Stimulated activated memory B cell treated with anti-CD40 and anti-IgM and Interleukin-4, amounts not matched to agents 10 μg/mL and 1 μg/mL and 100 μg/mL, for 72 hours (primary cell): ENCODE data around the gene CAMK1D.
A peak's percentile ranks its signal among the peaks of the same experiment; 100 is the strongest.

Experiments used
- ATAC-seq: fragments of 150-1000 bp; cut with Tn5 transposase; 2 replicates; pipeline ENCODE4 v1.10.0; 2021
- H3K27ac Mint-ChIP-seq: one replicate; pipeline ENCODE4 v1.8.0; 2022; ENCODE audit warnings: mild to moderate bottlenecking, mixed read lengths
- H3K27me3 Mint-ChIP-seq: one replicate; pipeline ENCODE4 v1.8.0; 2022; ENCODE audit warnings: mixed read lengths
- H3K36me3 Mint-ChIP-seq: one replicate; pipeline ENCODE4 v1.8.0; 2022; ENCODE audit warnings: mixed read lengths
- H3K4me1 Mint-ChIP-seq: one replicate; pipeline ENCODE4 v1.8.0; 2022; ENCODE audit warnings: mixed read lengths
- H3K4me3 Mint-ChIP-seq: one replicate; pipeline ENCODE4 v1.8.0; 2022; ENCODE audit warnings: mild to moderate bottlenecking, moderate library complexity, mixed read lengths
- H3K9me3 Mint-ChIP-seq: one replicate; pipeline ENCODE4 v1.8.0; 2022; ENCODE audit warnings: mixed read lengths

The CAMK1D gene

DNA sequence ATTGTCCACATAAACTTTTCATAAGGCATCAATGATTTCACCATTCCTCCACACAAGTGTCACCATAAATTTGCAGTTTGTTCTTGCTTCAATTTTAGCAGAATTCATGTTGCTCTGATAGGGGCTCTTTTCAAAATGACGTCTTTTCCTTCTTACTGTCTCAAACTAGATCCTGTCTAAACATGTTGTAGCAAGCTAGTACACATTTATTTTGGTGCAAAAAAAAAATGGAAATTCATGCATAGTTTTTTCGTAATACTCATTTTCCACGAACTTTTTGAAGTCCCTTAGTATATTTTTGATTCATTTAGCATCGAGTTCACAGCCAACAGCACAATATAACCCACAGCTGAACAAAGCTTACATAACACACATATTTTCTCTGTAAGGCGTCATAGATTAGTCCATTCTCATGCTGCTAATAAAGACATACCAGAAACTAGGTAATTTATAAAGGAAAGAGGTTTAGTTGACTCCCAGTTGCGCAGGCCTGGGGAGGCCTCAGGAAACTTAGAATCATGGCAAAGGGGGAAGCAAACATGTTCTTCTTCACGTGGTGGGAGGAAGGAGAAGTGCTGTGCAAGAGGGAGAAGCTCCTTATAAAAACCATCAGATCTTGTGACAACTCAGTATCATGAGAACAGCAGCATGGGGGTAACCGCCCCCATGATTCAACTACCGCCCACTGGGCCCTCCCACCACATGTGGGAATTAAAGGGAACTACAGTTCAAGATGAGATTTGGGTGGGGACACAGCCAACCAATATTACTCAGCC is 350.6 kb downstream of the CAMK1D start:
- Mint-ChIP-seq H3K4me3 (no peak overlapping the region), H3K9me3 (no peaks in the 10 kb centered on the region), H3K27me3 (no peaks in the 10 kb centered on the region), H3K27ac (peak overlapping the region; percentile 42), H3K4me1 (peaks cover 31% of the 10 kb centered on the region), H3K36me3 (peaks cover 37% of the 10 kb centered on the region)
- ATAC-seq = no peak

DNA sequence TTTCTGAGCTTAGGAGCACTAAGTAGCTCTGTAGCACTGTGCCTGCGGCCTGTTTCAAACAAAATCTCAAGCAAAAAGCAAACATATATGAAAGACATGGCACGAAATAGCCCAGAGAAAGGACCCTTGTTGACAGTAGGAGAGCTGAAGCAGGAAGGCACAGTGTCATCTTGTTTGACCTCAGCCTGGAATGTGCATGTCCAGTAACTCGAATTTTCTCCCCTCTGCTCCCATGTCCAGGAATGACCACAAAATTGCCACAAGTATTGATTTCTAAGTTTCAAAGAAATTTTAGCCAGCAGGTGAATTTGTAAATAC is 351.2 kb downstream of the CAMK1D start:
- H3K4me1 Mint-ChIP-seq = peaks cover 33% of the 10 kb centered on the region
- peak overlapping the region; percentile 42 for H3K27ac Mint-ChIP-seq
- no peak overlapping the region for H3K4me3 Mint-ChIP-seq
- H3K9me3 Mint-ChIP-seq = no peaks in the 10 kb centered on the region
- no peaks in the 10 kb centered on the region for H3K27me3 Mint-ChIP-seq
- ATAC-seq = no peak
- peaks cover 37% of the 10 kb centered on the region for H3K36me3 Mint-ChIP-seq

DNA sequence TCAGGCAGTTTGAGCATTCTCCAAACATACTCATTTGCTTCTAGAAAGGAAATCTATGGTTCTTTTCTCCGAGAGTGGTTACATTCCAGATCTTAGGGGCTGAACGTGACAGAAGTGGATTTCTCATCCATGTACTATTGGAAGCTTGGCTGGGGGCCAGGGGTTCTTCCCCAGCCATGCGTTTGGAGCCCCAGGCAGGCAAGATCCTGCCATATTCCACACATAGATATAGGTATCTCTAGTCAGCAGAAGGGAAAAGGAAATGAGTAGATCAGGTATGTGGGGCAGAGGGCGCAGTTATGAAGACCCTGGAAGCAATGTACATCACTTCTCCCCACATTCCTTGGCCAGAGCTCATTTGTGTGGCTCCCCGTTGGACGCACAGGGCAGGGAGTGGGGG is 352.3 kb downstream of the CAMK1D start:
- Mint-ChIP-seq H3K4me1 (peaks cover 41% of the 10 kb centered on the region), H3K27ac (peak overlapping the region; percentile 56), H3K4me3 (no peak overlapping the region)

DNA sequence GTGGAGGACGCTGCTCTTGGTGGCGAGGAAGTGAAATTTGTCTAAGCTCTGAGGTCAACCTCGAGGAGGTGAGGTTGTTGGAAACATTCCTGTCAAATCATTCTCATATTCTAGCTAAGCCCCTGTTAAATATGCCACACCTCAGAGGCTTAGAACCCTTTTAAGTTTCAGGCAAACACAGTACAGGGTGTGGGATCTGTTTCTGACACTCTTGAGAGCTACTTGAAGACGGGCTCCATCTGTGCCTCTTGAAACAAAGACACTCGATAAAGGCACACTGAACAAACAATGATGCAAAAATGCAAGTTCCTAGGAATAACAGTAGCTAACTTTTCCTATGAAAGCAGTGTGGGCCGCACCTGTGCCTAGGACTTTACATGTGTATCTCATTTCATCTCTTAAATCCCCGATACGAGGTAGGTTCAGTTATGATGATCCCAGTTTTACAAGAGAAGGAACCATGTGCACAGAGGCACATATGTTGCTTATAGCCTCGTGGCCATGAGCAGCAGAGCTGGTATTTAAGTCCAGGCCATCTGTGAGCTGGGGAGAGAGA is 352.9 kb downstream of the CAMK1D start:
- Mint-ChIP-seq H3K27me3 (no peaks in the 10 kb centered on the region), H3K9me3 (no peaks in the 10 kb centered on the region), H3K4me1 (peaks cover 47% of the 10 kb centered on the region), H3K27ac (peak overlapping the region; percentile 56), H3K4me3 (no peak overlapping the region), H3K36me3 (peaks cover 37% of the 10 kb centered on the region)
- ATAC-seq = no peak

More for the DNA sequence above, 352.3 kb downstream of the CAMK1D start:
- no peak for ATAC-seq
- Mint-ChIP-seq H3K9me3 (no peaks in the 10 kb centered on the region), H3K27me3 (no peaks in the 10 kb centered on the region), H3K36me3 (peaks cover 37% of the 10 kb centered on the region)

DNA sequence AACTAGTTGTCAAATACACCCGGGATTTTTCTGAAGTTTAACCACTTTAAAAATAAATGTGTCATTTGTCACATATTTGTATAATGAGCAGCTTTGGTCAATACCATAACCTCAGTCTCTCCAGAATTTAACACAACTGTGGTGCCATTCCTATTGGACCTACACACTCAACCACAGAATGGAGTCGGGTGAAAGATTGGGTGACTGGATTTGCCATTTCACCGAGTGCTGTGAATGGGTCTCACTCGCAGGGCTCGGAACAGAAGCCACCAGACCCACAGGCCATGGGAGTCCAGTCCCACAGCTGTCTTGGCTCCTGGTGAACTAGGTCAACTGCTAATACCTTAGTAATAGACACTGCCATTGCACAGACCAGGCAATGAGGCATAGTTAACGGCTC is 353.8 kb downstream of the CAMK1D start:
- H3K9me3 Mint-ChIP-seq = no peaks in the 10 kb centered on the region
- H3K4me3 Mint-ChIP-seq = no peak overlapping the region
- H3K36me3 Mint-ChIP-seq = peaks cover 29% of the 10 kb centered on the region
- no peak overlapping the region for H3K27ac Mint-ChIP-seq
- ATAC-seq = no peak
- H3K4me1 Mint-ChIP-seq = peaks cover 46% of the 10 kb centered on the region
- H3K27me3 Mint-ChIP-seq = no peaks in the 10 kb centered on the region

DNA sequence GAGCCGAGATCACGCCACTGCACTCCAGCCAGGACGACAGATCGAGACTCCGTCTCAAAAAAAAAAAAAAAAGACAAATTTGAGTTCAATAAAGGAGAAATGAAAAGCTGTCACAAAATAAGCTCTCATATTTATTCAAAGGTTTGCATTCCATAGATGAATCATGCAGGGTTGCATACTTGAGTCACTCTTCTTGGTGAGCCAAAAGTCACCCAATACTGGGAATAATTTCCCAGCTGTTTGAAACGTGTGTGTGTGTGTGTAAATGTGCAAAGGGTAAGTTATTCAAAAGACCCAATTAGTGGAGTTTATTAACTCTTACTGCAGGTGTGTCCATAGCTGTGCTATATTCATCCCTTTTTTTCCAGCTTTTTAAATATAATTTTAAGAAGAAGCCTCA is 354.5 kb downstream of the CAMK1D start:
- H3K4me1 Mint-ChIP-seq = peaks cover 48% of the 10 kb centered on the region
- H3K9me3 Mint-ChIP-seq = no peaks in the 10 kb centered on the region
- peaks cover 28% of the 10 kb centered on the region for H3K36me3 Mint-ChIP-seq
- H3K4me3 Mint-ChIP-seq = no peak overlapping the region
- no peak for ATAC-seq
- no peak overlapping the region for H3K27ac Mint-ChIP-seq
- no peaks in the 10 kb centered on the region for H3K27me3 Mint-ChIP-seq

DNA sequence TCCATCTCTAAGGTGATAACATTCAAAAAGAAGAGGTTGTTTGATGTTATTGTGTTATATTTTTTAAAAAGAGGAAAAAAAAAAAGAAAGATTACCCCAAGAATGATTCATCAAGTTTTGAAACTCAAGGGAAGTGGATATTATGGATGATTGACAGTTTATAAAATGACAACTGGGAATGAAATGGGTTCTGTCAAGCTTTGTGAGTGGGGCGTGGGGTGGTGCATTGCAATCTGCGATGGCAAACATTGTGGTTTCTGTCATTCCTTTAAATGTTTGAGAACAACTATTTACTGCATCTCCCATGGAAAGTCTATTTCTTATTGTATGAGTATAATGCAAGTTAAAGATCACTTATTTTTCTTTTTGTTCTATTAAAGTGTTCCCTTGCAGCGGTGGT is 355.1 kb downstream of the CAMK1D start:
- ATAC-seq = no peak
- Mint-ChIP-seq H3K4me1 (peaks cover 54% of the 10 kb centered on the region), H3K27me3 (no peaks in the 10 kb centered on the region), H3K36me3 (peaks cover 21% of the 10 kb centered on the region), H3K9me3 (no peaks in the 10 kb centered on the region), H3K27ac (peak overlapping the region; percentile 57), H3K4me3 (no peak overlapping the region)

DNA sequence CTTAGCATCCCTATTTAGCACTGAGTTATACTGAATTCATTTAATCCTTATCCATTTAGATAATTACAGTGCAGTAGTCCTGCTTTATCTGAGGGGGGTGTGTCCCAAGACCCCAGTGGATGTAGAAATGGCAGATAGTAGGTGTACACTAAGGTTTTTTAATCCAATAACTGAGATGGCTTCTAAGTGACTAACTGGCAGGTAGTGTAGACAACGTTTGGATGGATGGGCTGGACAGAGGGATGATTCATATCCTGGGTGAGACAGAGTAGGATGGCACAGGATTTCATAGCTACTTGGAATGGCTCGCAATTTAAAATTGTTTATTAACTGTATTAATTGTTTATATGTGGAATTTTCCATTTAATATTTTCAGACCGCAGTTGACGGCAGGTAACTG is 356.6 kb downstream of the CAMK1D start:
- Mint-ChIP-seq H3K4me1 (peaks cover 53% of the 10 kb centered on the region), H3K9me3 (no peaks in the 10 kb centered on the region), H3K27ac (peak overlapping the region; percentile 57), H3K4me3 (no peak overlapping the region), H3K27me3 (no peaks in the 10 kb centered on the region), H3K36me3 (peaks cover 8% of the 10 kb centered on the region)
- no peak for ATAC-seq

DNA sequence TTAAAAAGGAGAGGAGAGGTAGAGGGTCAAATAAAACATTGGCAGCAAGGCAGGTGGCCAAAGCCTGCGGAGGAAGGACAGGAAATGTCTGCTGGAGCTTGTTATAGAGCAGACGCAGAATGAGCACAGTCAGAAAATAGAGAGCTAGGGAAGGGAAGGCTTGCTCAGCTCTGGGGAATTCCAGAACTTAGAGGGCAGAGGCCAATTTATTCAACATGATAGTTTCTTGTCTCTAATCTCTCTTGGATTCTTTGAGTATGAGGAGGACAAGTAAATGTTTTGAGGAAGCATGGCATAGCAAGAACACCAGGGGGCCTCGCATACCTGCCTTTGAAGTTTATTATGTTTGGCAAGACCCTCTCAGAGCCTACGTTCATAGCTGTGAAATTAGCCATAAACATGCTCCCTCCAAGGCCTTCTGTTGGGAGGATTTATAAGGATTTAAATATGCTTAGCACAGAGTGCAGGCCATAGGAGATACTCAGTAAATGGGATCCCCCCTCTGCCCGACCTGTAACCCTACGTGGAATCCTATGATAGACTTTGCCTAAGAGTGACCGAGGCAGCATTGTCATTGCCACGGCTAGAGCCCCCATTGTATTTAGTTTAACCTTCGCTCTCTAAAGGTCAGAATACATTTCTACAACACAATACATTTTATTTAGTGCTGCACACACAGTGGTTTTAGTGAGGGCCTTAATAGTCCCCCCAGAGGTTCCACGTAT is 358.3 kb downstream of the CAMK1D start:
- peak; percentile 31 for ATAC-seq
- no peaks in the 10 kb centered on the region for H3K9me3 Mint-ChIP-seq
- H3K4me3 Mint-ChIP-seq = no peak overlapping the region
- no peaks in the 10 kb centered on the region for H3K36me3 Mint-ChIP-seq
- H3K4me1 Mint-ChIP-seq = peaks cover 47% of the 10 kb centered on the region
- no peaks in the 10 kb centered on the region for H3K27me3 Mint-ChIP-seq
- peak overlapping the region; percentile 57 for H3K27ac Mint-ChIP-seq

DNA sequence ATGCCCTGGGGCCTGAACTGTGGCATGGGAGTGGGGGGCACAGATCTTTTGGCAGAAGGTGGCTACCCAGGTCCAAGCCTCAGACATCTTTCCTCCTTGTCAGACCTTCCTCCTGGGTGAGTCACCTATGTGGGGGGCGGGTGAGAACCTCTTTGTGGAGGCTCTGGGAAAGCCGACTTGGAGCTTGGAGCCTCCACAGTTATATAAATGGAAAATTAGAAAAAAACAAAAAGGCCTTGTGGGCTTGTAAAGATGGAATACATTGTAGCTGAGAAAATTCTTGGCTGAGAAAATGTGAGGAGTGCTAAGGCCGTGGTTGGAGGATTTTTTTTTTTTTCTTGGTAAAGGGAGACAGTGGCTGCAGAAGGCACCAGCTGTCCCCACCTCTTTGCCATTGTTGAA is 359.7 kb downstream of the CAMK1D start:
- Mint-ChIP-seq H3K4me1 (peaks cover 47% of the 10 kb centered on the region), H3K27me3 (no peaks in the 10 kb centered on the region), H3K9me3 (no peaks in the 10 kb centered on the region), H3K4me3 (no peak overlapping the region), H3K36me3 (no peaks in the 10 kb centered on the region), H3K27ac (peak overlapping the region; percentile 57)
- no peak for ATAC-seq

DNA sequence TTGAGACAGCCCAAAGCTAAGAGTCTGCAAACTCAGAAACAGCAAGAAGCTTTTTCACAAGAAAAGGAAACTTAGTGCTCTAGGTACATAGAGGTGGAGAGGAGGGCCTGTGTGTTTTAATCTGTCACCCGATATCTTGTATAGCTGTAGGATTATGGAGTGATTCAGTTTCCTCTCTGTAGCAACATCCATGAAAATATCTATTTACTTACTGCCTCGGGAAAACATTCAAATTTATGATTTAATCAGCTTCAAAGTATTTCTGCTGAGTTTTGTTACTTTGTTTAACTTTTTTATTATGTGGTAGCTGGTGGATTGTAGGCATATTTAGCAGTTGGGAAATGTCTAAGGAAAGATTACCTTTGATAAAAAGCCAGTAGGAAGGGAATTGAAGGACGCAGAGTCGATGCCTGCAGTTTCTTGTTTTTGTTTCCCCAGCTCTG is 360.2 kb downstream of the CAMK1D start:
- no peak for ATAC-seq
- Mint-ChIP-seq H3K4me3 (no peak overlapping the region), H3K4me1 (peaks cover 43% of the 10 kb centered on the region), H3K27me3 (no peaks in the 10 kb centered on the region), H3K27ac (peak overlapping the region; percentile 57), H3K36me3 (no peaks in the 10 kb centered on the region), H3K9me3 (no peaks in the 10 kb centered on the region)

DNA sequence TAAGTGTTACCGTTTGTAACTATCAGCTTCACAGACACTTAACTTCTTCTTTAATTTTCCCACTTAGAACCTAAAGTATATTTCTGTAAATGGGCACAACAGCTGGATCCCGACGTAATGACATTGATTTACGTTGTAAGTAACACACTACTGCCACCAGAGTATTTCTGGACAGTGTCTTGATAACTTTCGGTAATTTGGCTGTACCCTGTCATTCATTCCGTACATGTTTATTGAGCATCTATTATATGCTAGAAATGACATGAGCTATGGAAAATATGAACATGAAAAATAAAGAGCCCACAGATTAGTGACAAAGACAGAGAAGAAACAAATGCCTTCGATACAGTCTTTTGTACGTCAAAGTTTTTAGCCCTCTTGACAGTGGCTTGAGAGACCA is 360.8 kb downstream of the CAMK1D start:
- Mint-ChIP-seq H3K4me1 (peaks cover 37% of the 10 kb centered on the region), H3K27ac (peak overlapping the region; percentile 57), H3K36me3 (no peaks in the 10 kb centered on the region), H3K9me3 (no peaks in the 10 kb centered on the region), H3K4me3 (no peak overlapping the region), H3K27me3 (no peaks in the 10 kb centered on the region)
- no peak for ATAC-seq

DNA sequence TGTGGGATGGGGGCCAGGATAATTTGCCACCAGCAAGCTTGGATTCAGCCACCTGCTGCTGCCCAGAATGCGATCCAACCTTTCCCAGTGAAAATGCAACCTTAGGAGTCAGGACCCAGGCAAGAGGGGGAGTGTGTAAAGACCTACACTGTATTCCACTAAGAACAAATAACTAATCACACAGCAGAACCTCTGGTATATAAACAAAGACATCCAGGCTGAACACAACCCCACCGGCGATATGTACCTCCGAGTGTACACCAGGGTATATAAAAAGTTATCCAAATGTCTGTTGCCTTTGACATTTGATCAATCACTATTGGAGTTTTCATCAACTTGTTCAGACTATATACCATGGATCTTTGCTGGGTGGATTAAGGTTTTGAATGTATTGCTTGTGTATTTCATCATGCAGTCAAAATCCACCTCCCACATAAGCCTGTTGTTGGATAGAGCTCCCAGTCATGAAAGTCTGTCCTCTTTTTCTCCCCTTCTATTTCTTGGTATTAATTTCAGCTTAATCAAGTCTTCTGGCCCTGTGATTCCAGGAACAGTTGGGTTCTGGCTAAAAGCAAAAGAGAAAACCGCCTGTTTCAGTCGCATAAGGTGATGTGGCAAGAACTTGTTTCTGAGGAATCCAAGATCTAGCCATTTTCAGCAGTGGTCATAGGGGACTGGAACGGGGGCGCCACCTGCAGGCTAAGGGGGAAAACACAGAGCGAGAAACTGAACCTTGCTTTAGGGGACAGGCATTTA is 361.4 kb downstream of the CAMK1D start:
- Mint-ChIP-seq H3K9me3 (no peaks in the 10 kb centered on the region), H3K4me3 (no peak overlapping the region), H3K36me3 (no peaks in the 10 kb centered on the region), H3K27me3 (no peaks in the 10 kb centered on the region), H3K27ac (peak overlapping the region; percentile 57), H3K4me1 (peaks cover 35% of the 10 kb centered on the region)
- ATAC-seq = peak; percentile 85

DNA sequence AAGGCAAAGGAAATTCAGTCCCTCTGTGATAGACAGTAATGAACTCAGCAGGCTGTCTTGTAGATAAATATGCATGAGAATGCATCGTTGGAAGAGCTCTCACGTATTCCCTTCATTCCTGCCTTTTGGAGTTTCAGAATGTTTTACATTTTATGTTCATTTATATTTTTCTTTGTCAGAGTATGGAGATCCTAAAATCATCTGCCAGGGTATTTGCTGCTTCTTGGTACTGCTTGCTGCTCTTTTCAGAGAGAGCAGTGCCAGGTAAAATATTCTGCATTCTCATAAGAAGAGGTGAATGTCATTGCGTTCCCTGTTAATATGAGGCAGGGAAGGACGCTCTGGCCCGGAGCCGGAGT is 362.0 kb downstream of the CAMK1D start:
- Mint-ChIP-seq H3K36me3 (no peaks in the 10 kb centered on the region), H3K27me3 (no peaks in the 10 kb centered on the region), H3K9me3 (no peaks in the 10 kb centered on the region), H3K27ac (peak overlapping the region; percentile 57), H3K4me3 (no peak overlapping the region), H3K4me1 (peaks cover 31% of the 10 kb centered on the region)
- no peak for ATAC-seq

DNA sequence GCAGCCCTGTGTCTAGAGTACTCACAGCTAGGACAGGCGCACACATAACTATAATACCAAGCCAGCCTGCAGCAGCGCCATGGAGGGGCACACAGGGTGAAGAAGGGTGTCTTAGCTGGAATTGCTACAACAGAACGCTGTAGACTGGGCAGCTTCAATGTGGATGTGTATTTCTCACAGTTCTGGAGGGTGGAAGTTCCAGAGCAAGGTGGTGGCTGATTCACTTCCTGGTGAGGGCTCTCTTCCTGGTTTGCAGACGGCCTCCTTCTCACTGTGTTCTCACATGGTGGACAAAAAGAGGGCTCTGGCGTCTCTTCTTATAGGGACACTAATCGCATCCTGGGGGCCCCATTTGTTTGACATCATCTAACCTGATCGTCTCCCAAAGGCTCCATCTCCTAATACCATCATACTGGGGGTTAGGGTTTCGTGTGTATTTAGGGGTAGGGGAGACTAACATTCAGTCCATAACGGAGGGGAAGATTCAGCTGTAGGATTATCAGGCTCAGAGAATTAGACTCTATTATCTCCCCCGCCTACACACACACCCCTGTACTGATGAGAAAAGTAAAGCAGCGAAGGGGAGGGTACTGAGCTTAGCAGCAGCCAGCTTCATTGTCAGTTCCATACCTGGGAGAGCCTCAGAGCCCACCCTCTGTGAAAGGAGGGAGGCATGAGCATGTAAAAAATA is 363.1 kb downstream of the CAMK1D start:
- H3K4me3 Mint-ChIP-seq = no peak overlapping the region
- H3K27ac Mint-ChIP-seq = no peak overlapping the region
- ATAC-seq = no peak
- no peaks in the 10 kb centered on the region for H3K9me3 Mint-ChIP-seq
- H3K36me3 Mint-ChIP-seq = peaks cover 5% of the 10 kb centered on the region
- H3K27me3 Mint-ChIP-seq = no peaks in the 10 kb centered on the region
- H3K4me1 Mint-ChIP-seq = peaks cover 21% of the 10 kb centered on the region
